ENCODE data around the gene PAX3.

PAX3 gene

GRCh38 chr2:222305516-222306392 lies 7.0 kb upstream of the PAX3 start:
- TF ChIP-seq CTCF (IDR thresholded peaks at IDR 0.05; ENCODE audit: insufficient read depth, low read depth, low read length, missing control alignments): no peak
- peak overlapping the region; percentile 60 for H3K4me3 ChIP-seq (ENCODE audit: low read depth, low read length)
- peak; percentile 38 for DNase-seq (ENCODE audit: low read depth)

GRCh38 chr2:222304737-222305515 lies 6.1 kb upstream of the PAX3 start:
- DNase-seq (ENCODE audit: low read depth): no peak
- peak overlapping the region; percentile 60 for H3K4me3 ChIP-seq (ENCODE audit: low read depth, low read length)
- TF ChIP-seq CTCF (IDR thresholded peaks at IDR 0.05; ENCODE audit: insufficient read depth, low read depth, low read length, missing control alignments): no peak

- no peak for TF ChIP-seq CTCF (IDR thresholded peaks at IDR 0.05; ENCODE audit: insufficient read depth, low read depth, low read length, missing control alignments)
- H3K4me3 ChIP-seq (ENCODE audit: low read depth, low read length): no peak overlapping the region
- no peak for DNase-seq (ENCODE audit: low read depth)
Measured at GRCh38 chr2:222303828-222304736, 5.3 kb upstream of the PAX3 start.

GRCh38 chr2:222303045-222303827 lies 4.4 kb upstream of the PAX3 start:
- DNase-seq (ENCODE audit: low read depth): no peak
- no peak for TF ChIP-seq CTCF (IDR thresholded peaks at IDR 0.05; ENCODE audit: insufficient read depth, low read depth, low read length, missing control alignments)
- no peak overlapping the region for H3K4me3 ChIP-seq (ENCODE audit: low read depth, low read length)

- no peak for DNase-seq (ENCODE audit: low read depth)
- no peak overlapping the region for H3K4me3 ChIP-seq (ENCODE audit: low read depth, low read length)
- TF ChIP-seq CTCF (IDR thresholded peaks at IDR 0.05; ENCODE audit: insufficient read depth, low read depth, low read length, missing control alignments): no peak
Measured at GRCh38 chr2:222302178-222303018, 3.6 kb upstream of the PAX3 start.
